Measurements from ENCODE around the gene JSRP1.

GRCh38 chr19:2213799-2214198 is 42.4 kb downstream of the JSRP1 start:
- no peak for TF ChIP-seq PBX3 (CRISPR knock-in tag; IDR thresholded peaks at IDR 0.05)
- TF ChIP-seq REST (tag by site-specific recombination; IDR thresholded peaks at IDR 0.05): no peak
- no peak for TF ChIP-seq CTCF (tag by site-specific recombination; IDR thresholded peaks at IDR 0.05)
- TF ChIP-seq ZBTB44 (tag by site-specific recombination; IDR thresholded peaks at IDR 0.05): no peak
- TF ChIP-seq ZSCAN30 (tag by site-specific recombination; IDR thresholded peaks at IDR 0.05): no peak
- no peak for TF ChIP-seq ZBTB17 (tag by site-specific recombination; IDR thresholded peaks at IDR 0.05)
- TF ChIP-seq ZNF19 (tag by site-specific recombination; IDR thresholded peaks at IDR 0.05; ENCODE audit: low read depth): no peak
- TF ChIP-seq ZNF23 (tag by site-specific recombination; IDR thresholded peaks at IDR 0.05; ENCODE audit: borderline replicate concordance): no peak
- no peak for TF ChIP-seq ZNF426 (tag by site-specific recombination; IDR thresholded peaks at IDR 0.05)
- TF ChIP-seq ZBTB8A (tag by site-specific recombination; IDR thresholded peaks at IDR 0.05): no peak
- no peak for TF ChIP-seq ZNF140 (tag by site-specific recombination; IDR thresholded peaks at IDR 0.05)
- no peak for TF ChIP-seq ZNF677 (tag by site-specific recombination; IDR thresholded peaks at IDR 0.05)
- no peak for TF ChIP-seq ZNF423 (tag by site-specific recombination; IDR thresholded peaks at IDR 0.05)

Data from HEK293 (cell line).